Loucy (cell line): ENCODE measurements around the gene DND1.
A peak's percentile ranks its signal among the peaks of the same experiment; 100 is the strongest.

Experiments
- H2AFZ ChIP-seq: fragments of 200-600 bp; sonication (generic); 2 replicates; pipeline ENCODE4 v1.6.0; 2016; ENCODE audit warnings: antibody characterized with exemption, mild to moderate bottlenecking, low read length, moderate library complexity
- H3F3A ChIP-seq: fragments of 200-600 bp; 2 replicates; pipeline ENCODE4 v1.6.0; 2016; ENCODE audit warnings: antibody characterized with exemption, low read depth, mild to moderate bottlenecking
- H3K27me3 ChIP-seq: fragments of 200-600 bp; sonication (generic); 2 replicates; pipeline ENCODE4 v1.6.1; 2014; ENCODE audit warnings: low read length, mild to moderate bottlenecking; ENCODE audit not compliant: insufficient read depth, poor library complexity, severe bottlenecking
- H3K36me3 ChIP-seq: fragments of 200-600 bp; sonication (generic); 2 replicates; pipeline ENCODE4 v1.6.1; 2016; ENCODE audit warnings: low read length; ENCODE audit not compliant: insufficient read depth
- H3K4me1 ChIP-seq: fragments of 200-600 bp; sonication (generic); 2 replicates; pipeline ENCODE4 v1.5.1; 2014; ENCODE audit warnings: low read length, mild to moderate bottlenecking; ENCODE audit not compliant: insufficient read depth, poor library complexity, severe bottlenecking
- H3K4me2 ChIP-seq: fragments of 200-600 bp; sonication (generic); 2 replicates; pipeline ENCODE4 v1.6.0; 2014; ENCODE audit warnings: antibody characterized with exemption, low read length, low read depth, mild to moderate bottlenecking; ENCODE audit not compliant: poor library complexity, severe bottlenecking
- H3K4me3 ChIP-seq: fragments of 200-600 bp; sonication (generic); 2 replicates; pipeline ENCODE4 v1.5.1; 2014; ENCODE audit warnings: low read length, mild to moderate bottlenecking, mixed read lengths; ENCODE audit not compliant: poor library complexity, severe bottlenecking
- H3K79me2 ChIP-seq: fragments of 200-600 bp; sonication (generic); 2 replicates; pipeline ENCODE4 v1.6.1; 2014; ENCODE audit warnings: low read length; ENCODE audit not compliant: insufficient read depth
- H3K9ac ChIP-seq: fragments of 200-600 bp; sonication (generic); 2 replicates; pipeline ENCODE4 v1.6.0; 2014; ENCODE audit warnings: mild to moderate bottlenecking, low read depth, low read length, moderate library complexity; ENCODE audit not compliant: poor library complexity, severe bottlenecking
- H3K9me2 ChIP-seq: fragments of 200-600 bp; sonication (generic); replicated peaks from 2 replicates; pipeline ENCODE4 v1.6.1; 2016; ENCODE audit warnings: low read depth, low read length, mixed read lengths
- H3K9me3 ChIP-seq: fragments of 200-600 bp; sonication (generic); 2 replicates; pipeline ENCODE4 v1.6.1; 2014; ENCODE audit warnings: mild to moderate bottlenecking, antibody characterized with exemption, low read length, low read depth; ENCODE audit not compliant: insufficient read depth
- H4K20me1 ChIP-seq: fragments of 200-600 bp; sonication (generic); 2 replicates; pipeline ENCODE4 v1.6.0; 2014; ENCODE audit warnings: antibody characterized with exemption, low read length, mild to moderate bottlenecking; ENCODE audit not compliant: insufficient read depth, poor library complexity, severe bottlenecking
- CTCF ChIP-seq: fragments of 200-600 bp; sonication (generic); conservative IDR thresholded peaks from 2 replicates; pipeline ENCODE4 v1.5.1; 2014; ENCODE audit warnings: mild to moderate bottlenecking, antibody characterized with exemption, low read length
- EZH2phosphoT487 ChIP-seq: fragments of 200-600 bp; IDR thresholded peaks from 2 replicates; pipeline ENCODE4 v1.6.1; 2018; ENCODE audit warnings: antibody characterized with exemption, mild to moderate bottlenecking, moderate library complexity, borderline replicate concordance

DND1 gene

GRCh38 chr5:140694276-140694675, 20.9 kb upstream of the DND1 start:
- Histone ChIP-seq H2AFZ (no peak overlapping the region), H3K27me3 (no peaks in the 10 kb centered on the region), H3K4me2 (peak overlapping the region; percentile 82), H3K4me1 (peaks cover 13% of the 10 kb centered on the region), H3K9me2 (no peaks in the 10 kb centered on the region), H3K9me3 (no peaks in the 10 kb centered on the region), H3K36me3 (peaks cover 44% of the 10 kb centered on the region; the same call in 1 of the 2 replicates), H3K79me2 (peaks cover 51% of the 10 kb centered on the region), H3F3A (no peaks in the 10 kb centered on the region), H3K4me3 (no peak overlapping the region), H4K20me1 (peaks cover 13% of the 10 kb centered on the region), H3K9ac (no peak overlapping the region)
- TF ChIP-seq CTCF (no peak), EZH2phosphoT487 (no peak)

DNA sequence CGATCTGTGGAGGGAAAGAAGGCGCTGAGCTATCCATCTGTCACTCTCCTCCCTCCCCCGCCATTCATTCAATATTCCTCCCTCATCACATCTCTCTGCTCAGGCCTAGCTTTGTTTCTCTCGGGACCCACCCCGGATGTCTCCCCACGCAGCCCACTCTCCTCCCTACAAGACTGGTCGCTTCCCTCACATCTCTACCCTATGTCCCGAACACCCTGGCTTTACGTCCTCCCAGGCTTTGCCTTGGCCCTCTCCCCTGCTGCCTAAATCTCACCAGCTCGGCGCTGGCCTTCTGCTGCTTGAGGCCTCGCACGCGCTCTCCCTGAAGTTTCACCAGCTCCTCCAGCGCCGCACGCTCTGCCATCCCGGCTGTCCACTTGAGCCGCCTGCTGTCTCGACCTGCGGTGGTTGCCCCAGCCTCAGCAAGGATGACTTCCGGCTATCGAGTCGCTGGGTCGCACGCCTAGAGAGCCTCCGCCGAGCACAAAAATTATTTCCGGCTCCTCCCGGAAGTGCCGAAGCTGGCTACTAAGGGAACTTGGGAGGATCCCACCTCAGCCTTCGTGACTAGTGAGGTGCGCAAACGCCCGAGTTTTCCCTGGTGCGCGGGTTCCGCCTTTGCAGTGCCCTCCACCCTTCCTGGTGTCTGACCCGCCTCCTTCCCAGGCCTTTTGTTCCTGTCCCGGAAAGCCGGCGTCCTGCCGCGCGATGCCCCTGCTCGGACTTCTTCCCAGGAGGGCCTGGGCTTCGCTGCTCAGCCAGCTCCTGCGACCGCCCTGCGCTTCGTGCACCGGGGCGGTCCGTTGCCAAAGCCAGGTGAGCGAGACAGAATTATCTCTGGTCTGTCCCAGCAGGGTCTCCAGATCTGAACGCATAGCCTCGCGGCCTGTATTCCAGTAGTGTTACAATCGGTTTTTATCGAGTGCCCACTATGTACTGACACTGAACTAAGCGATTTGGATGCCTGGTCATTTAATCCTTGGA, 17.9 kb upstream of the DND1 start, which contains the start of the genes HARS1 and HARS2:
Gene HARS1 (minus strand): TSS at position 430 of the 984 bp plus-strand sequence. CDS start 66 bp downstream, at position 364.
Gene HARS2 (plus strand): TSS at position 515 of the 984 bp plus-strand sequence. CDS start 194 bp downstream, at position 709.
- Histone ChIP-seq H3K4me2 (peak within 1 kb of the TSS; percentile 86), H2AFZ (peak within 1 kb of the TSS; percentile 92), H3K9ac (peak within 1 kb of the TSS; percentile 85), H3K9me2 (no peaks in the 10 kb centered on the region), H3K27me3 (no peaks in the 10 kb centered on the region), H3K79me2 (peaks cover 57% of the 10 kb centered on the region), H3K4me1 (peaks cover 13% of the 10 kb centered on the region), H3K4me3 (peak within 1 kb of the TSS; percentile 84), H3K36me3 (peaks cover 15% of the 10 kb centered on the region; the same call in 1 of the 2 replicates), H3F3A (no peaks in the 10 kb centered on the region), H4K20me1 (peaks cover 13% of the 10 kb centered on the region), H3K9me3 (no peaks in the 10 kb centered on the region)
- TF ChIP-seq CTCF = no peak
- TF ChIP-seq EZH2phosphoT487 = no peak

GRCh38 chr5:140690376-140690932, 17.1 kb upstream of the DND1 start:
- no peaks in the 10 kb centered on the region for H3K9me2 ChIP-seq
- H2AFZ ChIP-seq = peak overlapping the region; percentile 92
- TF ChIP-seq EZH2phosphoT487 (no peak), CTCF (no peak)
- H3K4me1 ChIP-seq = peaks cover 13% of the 10 kb centered on the region
- H3K4me2 ChIP-seq = peak overlapping the region; percentile 86
- peak overlapping the region; percentile 85 for H3K9ac ChIP-seq
- no peaks in the 10 kb centered on the region for H3K9me3 ChIP-seq
- peak overlapping the region; percentile 84 for H3K4me3 ChIP-seq
- H3K79me2 ChIP-seq = peaks cover 57% of the 10 kb centered on the region
- peaks cover 13% of the 10 kb centered on the region for H4K20me1 ChIP-seq
- H3F3A ChIP-seq = no peaks in the 10 kb centered on the region
- peaks cover 7% of the 10 kb centered on the region; the same call in 1 of the 2 replicates for H3K36me3 ChIP-seq
- H3K27me3 ChIP-seq = no peaks in the 10 kb centered on the region
